Kidney epithelial cell (primary cell): ENCODE data around the gene PSEN1. TPM values are rescaled to one million over a fixed set of nuclear protein-coding genes. Genes with fewer than 3 reads are reported as not detected.

Experiments
- DNase-seq: peaks from one replicate; pipeline ENCODE4 v3.0.0-alpha.2; 2010; ENCODE audit warnings: low read depth
- H3K27me3 ChIP-seq: 2 replicates; pipeline ENCODE4 v1.6.0; 2011; ENCODE audit warnings: low read length; ENCODE audit not compliant: control insufficient read depth, insufficient read depth
- H3K36me3 ChIP-seq: 2 replicates; pipeline ENCODE4 v1.5.1; 2011; ENCODE audit warnings: low read length; ENCODE audit not compliant: control insufficient read depth, insufficient read depth
- H3K4me3 ChIP-seq: 2 replicates; pipeline ENCODE4 v1.5.1; 2011; ENCODE audit warnings: low read depth, mild to moderate bottlenecking, control low read depth, low read length
- total RNA-seq: library from RNA; depleted of rRNA; stranded (reverse); fragments of >200 nt; gene quantifications from 2 replicates; pipeline ENCODE4 v1.2.3, GENCODE V29; 2015
- TF ChIP-seq, protein P1 (sequence below): IDR thresholded peaks from 2 replicates; pipeline ENCODE4 v1.5.1; 2011; ENCODE audit warnings: mild to moderate bottlenecking, moderate library complexity, low read length, control low read depth, inconsistent platforms; ENCODE audit not compliant: insufficient read depth, poor library complexity, severe bottlenecking

The PSEN1 gene
- total RNA-seq, 1 donor from 2014 or later: 73.6 TPM

- Histone ChIP-seq H3K4me3 (no peak overlapping the region), H3K27me3 (peaks cover 6% of the 10 kb centered on the region), H3K36me3 (no peaks in the 10 kb centered on the region)
- no peak for DNase-seq
- TF ChIP-seq, protein P1, sequence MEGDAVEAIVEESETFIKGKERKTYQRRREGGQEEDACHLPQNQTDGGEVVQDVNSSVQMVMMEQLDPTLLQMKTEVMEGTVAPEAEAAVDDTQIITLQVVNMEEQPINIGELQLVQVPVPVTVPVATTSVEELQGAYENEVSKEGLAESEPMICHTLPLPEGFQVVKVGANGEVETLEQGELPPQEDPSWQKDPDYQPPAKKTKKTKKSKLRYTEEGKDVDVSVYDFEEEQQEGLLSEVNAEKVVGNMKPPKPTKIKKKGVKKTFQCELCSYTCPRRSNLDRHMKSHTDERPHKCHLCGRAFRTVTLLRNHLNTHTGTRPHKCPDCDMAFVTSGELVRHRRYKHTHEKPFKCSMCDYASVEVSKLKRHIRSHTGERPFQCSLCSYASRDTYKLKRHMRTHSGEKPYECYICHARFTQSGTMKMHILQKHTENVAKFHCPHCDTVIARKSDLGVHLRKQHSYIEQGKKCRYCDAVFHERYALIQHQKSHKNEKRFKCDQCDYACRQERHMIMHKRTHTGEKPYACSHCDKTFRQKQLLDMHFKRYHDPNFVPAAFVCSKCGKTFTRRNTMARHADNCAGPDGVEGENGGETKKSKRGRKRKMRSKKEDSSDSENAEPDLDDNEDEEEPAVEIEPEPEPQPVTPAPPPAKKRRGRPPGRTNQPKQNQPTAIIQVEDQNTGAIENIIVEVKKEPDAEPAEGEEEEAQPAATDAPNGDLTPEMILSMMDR: no peak
Observed at GRCh38 chr14:73241481-73242165, 105.3 kb downstream of the PSEN1 start.

GRCh38 chr14:73242357-73242901 is 106.1 kb downstream of the PSEN1 start:
- no peak overlapping the region for H3K4me3 ChIP-seq
- TF ChIP-seq, protein P1: no peak

DNA sequence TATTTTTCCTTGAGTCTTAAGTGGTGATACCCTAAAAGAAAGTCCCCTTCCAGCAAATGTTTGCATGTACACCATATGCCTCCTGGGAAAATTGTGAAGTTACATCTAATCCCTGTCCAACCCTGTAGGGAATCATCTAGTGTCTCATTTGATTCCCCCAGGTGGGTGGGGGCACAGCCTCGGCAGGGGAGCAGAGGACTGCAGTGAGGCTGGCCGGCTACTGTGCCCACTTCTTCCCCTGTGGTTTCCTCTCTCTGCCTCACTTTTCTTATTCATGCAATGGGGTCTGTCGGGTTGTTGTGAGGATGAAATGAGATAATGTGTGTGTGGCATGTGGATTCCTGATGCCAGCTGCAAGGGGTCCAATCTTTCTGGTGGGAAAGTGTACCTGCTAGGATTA is 107.0 kb downstream of the PSEN1 start:
- TF ChIP-seq, protein P1: no peak

More at GRCh38 chr14:73242357-73242901, 106.1 kb downstream of the PSEN1 start:
- Histone ChIP-seq H3K27me3 (no peaks in the 10 kb centered on the region), H3K36me3 (no peaks in the 10 kb centered on the region)
- DNase-seq: no peak

GRCh38 chr14:73243748-73244147 is 107.4 kb downstream of the PSEN1 start:
- Histone ChIP-seq H3K4me3 (no peak overlapping the region), H3K36me3 (no peaks in the 10 kb centered on the region), H3K27me3 (no peaks in the 10 kb centered on the region)
- TF ChIP-seq, protein P1: no peak
- no peak for DNase-seq

More for the DNA sequence above, 107.0 kb downstream of the PSEN1 start:
- H3K36me3 ChIP-seq: no peaks in the 10 kb centered on the region
- DNase-seq: no peak
- no peak overlapping the region for H3K4me3 ChIP-seq
- H3K27me3 ChIP-seq: no peaks in the 10 kb centered on the region

DNA sequence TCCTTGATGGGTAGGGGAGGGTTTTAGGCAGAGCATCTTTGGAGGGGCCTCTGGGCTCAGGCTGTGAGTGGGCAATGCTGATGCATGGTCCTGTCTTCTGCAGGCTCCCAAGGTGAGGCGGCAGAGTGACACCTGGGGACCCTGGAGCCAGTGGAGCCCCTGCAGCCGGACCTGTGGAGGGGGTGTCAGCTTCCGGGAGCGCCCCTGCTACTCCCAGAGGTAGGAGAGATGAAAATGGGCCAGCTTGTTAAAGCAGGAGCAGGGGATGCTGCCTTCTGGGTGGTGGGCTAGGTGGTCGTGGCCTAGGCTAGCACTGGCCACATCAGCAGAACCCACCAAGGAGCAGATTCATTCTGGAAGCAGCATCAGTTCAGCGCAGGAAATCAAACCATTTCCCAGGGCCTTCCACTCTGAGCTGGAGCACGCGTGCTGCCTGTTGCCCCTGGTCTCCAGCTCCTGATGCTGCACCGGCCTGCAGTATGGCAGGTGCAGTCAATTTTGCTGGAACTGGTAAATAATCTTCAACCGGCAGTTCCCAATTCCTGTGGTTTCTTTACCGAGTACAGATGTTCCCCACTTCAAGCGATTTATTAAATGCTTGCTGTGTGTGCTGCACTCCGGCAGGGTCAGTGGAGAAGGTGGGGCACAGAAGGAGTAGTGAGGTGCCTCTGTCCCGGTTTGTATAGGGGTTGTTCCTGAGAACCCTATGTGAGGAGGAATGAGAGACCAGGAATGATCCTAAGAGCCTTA is 108.4 kb downstream of the PSEN1 start:
- TF ChIP-seq, protein P1: no peak
- no peak for DNase-seq
- Histone ChIP-seq H3K27me3 (no peaks in the 10 kb centered on the region), H3K4me3 (no peak overlapping the region), H3K36me3 (no peaks in the 10 kb centered on the region)
